ENCODE data around the gene UBE2L6. TPM values are rescaled to one million over a fixed set of nuclear protein-coding genes. Genes with fewer than 3 reads are reported as not detected.
A peak's percentile ranks its signal among the peaks of the same experiment; 100 is the strongest.

UBE2L6 gene
- polyA plus RNA-seq, 3 donors: 101 to 284 (median 268) TPM

DNA sequence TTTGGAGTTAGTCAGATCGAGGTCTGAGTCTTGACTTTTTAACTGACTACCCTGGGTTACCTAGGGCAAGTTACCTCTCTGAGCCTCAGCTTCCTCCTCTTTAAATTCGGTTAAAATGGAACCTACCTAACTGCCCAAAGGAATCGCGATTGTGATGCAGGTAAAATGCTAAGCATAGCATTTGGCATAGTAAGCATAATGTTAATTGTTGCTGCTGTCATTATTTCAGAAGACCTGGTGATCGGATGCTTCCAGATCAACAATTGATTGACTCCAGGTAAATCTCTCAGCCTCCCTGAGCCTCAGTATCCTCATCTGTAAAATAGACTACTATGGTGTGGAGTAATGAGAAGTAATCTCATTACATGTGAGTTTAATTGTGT lies 51.4 kb downstream of the UBE2L6 start:
- peak overlapping the region; percentile 63 to 83 (median 80) for H3K4me3 ChIP-seq (replicated peaks in 1 of 3; ENCODE audit: low read depth in 2 of 3, low read length in 3 of 3)
- peaks cover 16 to 22% of the 10 kb centered on the region in 2 donors for H3K4me1 ChIP-seq (ENCODE audit: control insufficient read depth in 1 of 2, insufficient read depth in 2 of 2, low read length in 2 of 2)
- H3K27me3 ChIP-seq (ENCODE audit: control insufficient read depth in 2 of 2, insufficient read depth in 2 of 2, low read length in 2 of 2): no peaks in the 10 kb centered on the region
- H3K9me3 ChIP-seq (replicated peaks in 1 of 2; ENCODE audit: control insufficient read depth in 1 of 2, insufficient read depth in 1 of 2, low read length in 2 of 2): no peaks in the 10 kb centered on the region
- TF ChIP-seq, protein P1, sequence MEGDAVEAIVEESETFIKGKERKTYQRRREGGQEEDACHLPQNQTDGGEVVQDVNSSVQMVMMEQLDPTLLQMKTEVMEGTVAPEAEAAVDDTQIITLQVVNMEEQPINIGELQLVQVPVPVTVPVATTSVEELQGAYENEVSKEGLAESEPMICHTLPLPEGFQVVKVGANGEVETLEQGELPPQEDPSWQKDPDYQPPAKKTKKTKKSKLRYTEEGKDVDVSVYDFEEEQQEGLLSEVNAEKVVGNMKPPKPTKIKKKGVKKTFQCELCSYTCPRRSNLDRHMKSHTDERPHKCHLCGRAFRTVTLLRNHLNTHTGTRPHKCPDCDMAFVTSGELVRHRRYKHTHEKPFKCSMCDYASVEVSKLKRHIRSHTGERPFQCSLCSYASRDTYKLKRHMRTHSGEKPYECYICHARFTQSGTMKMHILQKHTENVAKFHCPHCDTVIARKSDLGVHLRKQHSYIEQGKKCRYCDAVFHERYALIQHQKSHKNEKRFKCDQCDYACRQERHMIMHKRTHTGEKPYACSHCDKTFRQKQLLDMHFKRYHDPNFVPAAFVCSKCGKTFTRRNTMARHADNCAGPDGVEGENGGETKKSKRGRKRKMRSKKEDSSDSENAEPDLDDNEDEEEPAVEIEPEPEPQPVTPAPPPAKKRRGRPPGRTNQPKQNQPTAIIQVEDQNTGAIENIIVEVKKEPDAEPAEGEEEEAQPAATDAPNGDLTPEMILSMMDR (IDR thresholded peaks at IDR 0.05): no peak
- Mint-ChIP-seq H3K27ac (peak overlapping the region in 2 of 7 donors; percentile 27 to 40), H3K9me3 (peaks cover 0 to 3% (median 0%) of the 10 kb centered on the region in 7 donors), H3K27me3 (ENCODE audit: low read depth in 3 of 3) (peaks cover 1 to 13% (median 6%) of the 10 kb centered on the region in 3 donors), H3K36me3 (peaks cover 0 to 3% of the 10 kb centered on the region in 2 donors), H3K4me3 (peak overlapping the region; percentile 99), H3K4me1 (peaks cover 26% of the 10 kb centered on the region)
- 0% methylated on average over 1 of the region's 5 CpGs for WGBS (ENCODE audit: insufficient coverage)
- H3K9ac ChIP-seq (ENCODE audit: insufficient read depth, low read length, poor library complexity, severe bottlenecking): peak overlapping the region; percentile 63
- H3K36me3 ChIP-seq (replicated peaks in 1 of 2; ENCODE audit: control insufficient read depth in 1 of 2, insufficient read depth in 2 of 2, low read length in 2 of 2): no peaks in the 10 kb centered on the region
- peaks cover 19% of the 10 kb centered on the region for H3K79me2 ChIP-seq (ENCODE audit: insufficient read depth, low read length)
- H4K20me1 ChIP-seq (ENCODE audit: insufficient read depth, low read length): no peaks in the 10 kb centered on the region
- peak overlapping the region in 1 of 2 donors; percentile 20 for H3K27ac ChIP-seq (ENCODE audit: low read depth in 1 of 2, low read length in 2 of 2)
- intact Hi-C loops (cut with micrococcal nuclease): loop anchor here in 1 of 2 donors (5.0 kb wide), 1 partner anchor 39 kb away; no protein-coding TSS in a partner anchor
- H3K4me2 ChIP-seq (replicated peaks; ENCODE audit: extremely low read depth, low read length, poor library complexity, severe bottlenecking): peak overlapping the region; percentile 88
- DNase-seq: no peak
- peak overlapping the region; percentile 96 for H2AFZ ChIP-seq (ENCODE audit: insufficient read depth, low read depth, low read length, poor library complexity, severe bottlenecking)

DNA sequence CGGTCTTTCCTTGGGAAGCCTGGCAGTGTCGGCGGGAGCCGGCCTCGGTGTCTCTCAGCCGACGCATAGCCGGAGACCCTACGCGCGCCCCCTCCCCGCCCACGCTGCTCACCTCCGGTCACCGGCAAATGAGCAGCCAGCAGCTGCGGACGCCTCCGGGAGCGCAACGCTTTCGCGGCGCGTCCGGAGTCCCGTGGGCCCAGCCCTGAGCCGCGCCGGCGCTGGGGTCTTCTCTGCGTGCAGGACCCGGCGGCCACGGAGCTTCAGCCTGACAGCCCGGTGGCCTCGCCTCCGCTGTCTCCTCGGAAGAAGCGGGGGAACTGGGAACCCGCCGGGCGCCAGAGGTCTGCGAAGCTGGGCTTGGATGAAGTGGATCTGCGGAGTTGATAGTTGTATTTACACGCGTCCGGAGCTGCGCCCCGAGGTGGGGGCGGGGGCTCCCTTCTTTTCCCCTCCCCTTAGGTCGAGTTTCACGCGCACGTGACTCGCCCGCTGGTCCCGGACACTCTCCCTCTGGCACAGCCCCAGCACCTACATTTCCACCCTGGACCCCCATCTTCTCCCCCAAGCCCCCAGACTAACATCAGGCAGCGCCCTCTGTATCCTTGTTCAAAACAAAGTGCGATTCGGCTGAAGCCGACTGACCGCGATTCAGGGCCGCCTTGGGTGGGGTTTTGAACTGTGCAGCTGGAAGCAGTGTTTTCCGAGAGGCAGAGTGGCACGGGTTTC lies 52.0 kb downstream of the UBE2L6 start, which contains the start of gene SLC43A1:
SLC43A1 (minus strand) TSS at position 371 of the 729 bp plus-strand sequence. CDS start 1,591 bp downstream, outside the sequence.
- no peaks in the 10 kb centered on the region for H3K27me3 ChIP-seq (ENCODE audit: control insufficient read depth in 2 of 2, insufficient read depth in 2 of 2, low read length in 2 of 2)
- H3K4me2 ChIP-seq (replicated peaks; ENCODE audit: extremely low read depth, low read length, poor library complexity, severe bottlenecking): peak within 1 kb of the TSS; percentile 88
- H3K27me3 Mint-ChIP-seq (ENCODE audit: low read depth in 3 of 3): peaks cover 1 to 13% (median 6%) of the 10 kb centered on the region in 3 donors
- peak within 1 kb of the TSS; percentile 63 to 83 (median 80) for H3K4me3 ChIP-seq (replicated peaks in 1 of 3; ENCODE audit: low read depth in 2 of 3, low read length in 3 of 3)
- peaks cover 0 to 3% of the 10 kb centered on the region in 2 donors for H3K36me3 Mint-ChIP-seq
- H2AFZ ChIP-seq (ENCODE audit: insufficient read depth, low read depth, low read length, poor library complexity, severe bottlenecking): peak within 1 kb of the TSS; percentile 96
- H3K36me3 ChIP-seq (replicated peaks in 1 of 2; ENCODE audit: control insufficient read depth in 1 of 2, insufficient read depth in 2 of 2, low read length in 2 of 2): no peaks in the 10 kb centered on the region
- peaks cover 16 to 22% of the 10 kb centered on the region in 2 donors for H3K4me1 ChIP-seq (ENCODE audit: control insufficient read depth in 1 of 2, insufficient read depth in 2 of 2, low read length in 2 of 2)
- intact Hi-C loops (cut with micrococcal nuclease): loop anchor here in 1 of 2 donors (5.0 kb wide), 1 partner anchor 38 kb away; no protein-coding TSS in a partner anchor
- DNase-seq: no peak
- peak within 1 kb of the TSS in 5 of 7 donors; percentile 46 to 81 (median 67) for H3K27ac Mint-ChIP-seq
- H3K27ac ChIP-seq (ENCODE audit: low read depth in 1 of 2, low read length in 2 of 2): peak within 1 kb of the TSS in 1 of 2 donors; percentile 20
- peaks cover 26% of the 10 kb centered on the region for H3K4me1 Mint-ChIP-seq
- peak within 1 kb of the TSS; percentile 99 for H3K4me3 Mint-ChIP-seq
- WGBS (ENCODE audit: insufficient coverage): under 1% methylated on average over 62 of the region's 66 CpGs
- H3K9ac ChIP-seq (ENCODE audit: insufficient read depth, low read length, poor library complexity, severe bottlenecking): peak within 1 kb of the TSS; percentile 63
- no peaks in the 10 kb centered on the region for H4K20me1 ChIP-seq (ENCODE audit: insufficient read depth, low read length)
- H3K9me3 ChIP-seq (replicated peaks in 1 of 2; ENCODE audit: control insufficient read depth in 1 of 2, insufficient read depth in 1 of 2, low read length in 2 of 2): no peaks in the 10 kb centered on the region
- peaks cover 0 to 3% (median 0%) of the 10 kb centered on the region in 7 donors for H3K9me3 Mint-ChIP-seq
- TF ChIP-seq, protein P1 (IDR thresholded peaks at IDR 0.05): no peak
- peaks cover 19% of the 10 kb centered on the region for H3K79me2 ChIP-seq (ENCODE audit: insufficient read depth, low read length)

All from CD14-positive monocyte (primary cell).